Activated CD4-positive, alpha-beta T cell treated with anti-CD3 and anti-CD28 coated beads for 1 hour (primary cell): Measurements from ENCODE around the gene UBL3.

Experiments
- DNase-seq: peaks from one replicate; pipeline ENCODE4 v3.0.0-alpha.2; 2020

Gene UBL3

GRCh38 chr13:29753618-29754472 lies 96.6 kb downstream of the UBL3 start:
- no peak for DNase-seq

- no peak for DNase-seq
Measured at GRCh38 chr13:29752175-29752574, 98.2 kb downstream of the UBL3 start.

GRCh38 chr13:29750183-29750530 lies 100.3 kb downstream of the UBL3 start:
- no peak for DNase-seq

- no peak for DNase-seq
Measured at GRCh38 chr13:29749401-29750182, 100.8 kb downstream of the UBL3 start.

GRCh38 chr13:29748097-29748496 lies 102.3 kb downstream of the UBL3 start:
- no peak for DNase-seq

- DNase-seq, result no peak
Measured at GRCh38 chr13:29746148-29746677, 104.2 kb downstream of the UBL3 start.

- DNase-seq, result no peak
Measured at GRCh38 chr13:29745704-29746103, 104.7 kb downstream of the UBL3 start.

GRCh38 chr13:29743201-29743786 lies 107.1 kb downstream of the UBL3 start:
- no peak for DNase-seq

- no peak for DNase-seq
Measured at GRCh38 chr13:29740961-29741360, 109.5 kb downstream of the UBL3 start.

GRCh38 chr13:29737061-29737460 lies 113.4 kb downstream of the UBL3 start:
- no peak for DNase-seq

- no peak for DNase-seq
Measured at GRCh38 chr13:29733147-29733611, 117.2 kb downstream of the UBL3 start.

- DNase-seq, result no peak
Measured at GRCh38 chr13:29730253-29730652, 120.2 kb downstream of the UBL3 start.

GRCh38 chr13:29722415-29722814 lies 128.0 kb downstream of the UBL3 start:
- no peak for DNase-seq

- no peak for DNase-seq
Measured at GRCh38 chr13:29721766-29722165, 128.7 kb downstream of the UBL3 start.

GRCh38 chr13:29718694-29719093 lies 131.7 kb downstream of the UBL3 start:
- no peak for DNase-seq

GRCh38 chr13:29716493-29716892 lies 133.9 kb downstream of the UBL3 start:
- DNase-seq, result no peak
